ENCODE data around the gene HES1.

HES1 gene

GRCh38 chr3:194098843-194099183 lies 37.1 kb upstream of the HES1 start:
- H3K27me3 ChIP-seq (ENCODE audit: insufficient read depth, poor library complexity, severe bottlenecking): no peaks in the 10 kb centered on the region
- no peak for TF ChIP-seq GABPA (IDR thresholded peaks at IDR 0.05; ENCODE audit: low read depth)
- TF ChIP-seq, protein P1, sequence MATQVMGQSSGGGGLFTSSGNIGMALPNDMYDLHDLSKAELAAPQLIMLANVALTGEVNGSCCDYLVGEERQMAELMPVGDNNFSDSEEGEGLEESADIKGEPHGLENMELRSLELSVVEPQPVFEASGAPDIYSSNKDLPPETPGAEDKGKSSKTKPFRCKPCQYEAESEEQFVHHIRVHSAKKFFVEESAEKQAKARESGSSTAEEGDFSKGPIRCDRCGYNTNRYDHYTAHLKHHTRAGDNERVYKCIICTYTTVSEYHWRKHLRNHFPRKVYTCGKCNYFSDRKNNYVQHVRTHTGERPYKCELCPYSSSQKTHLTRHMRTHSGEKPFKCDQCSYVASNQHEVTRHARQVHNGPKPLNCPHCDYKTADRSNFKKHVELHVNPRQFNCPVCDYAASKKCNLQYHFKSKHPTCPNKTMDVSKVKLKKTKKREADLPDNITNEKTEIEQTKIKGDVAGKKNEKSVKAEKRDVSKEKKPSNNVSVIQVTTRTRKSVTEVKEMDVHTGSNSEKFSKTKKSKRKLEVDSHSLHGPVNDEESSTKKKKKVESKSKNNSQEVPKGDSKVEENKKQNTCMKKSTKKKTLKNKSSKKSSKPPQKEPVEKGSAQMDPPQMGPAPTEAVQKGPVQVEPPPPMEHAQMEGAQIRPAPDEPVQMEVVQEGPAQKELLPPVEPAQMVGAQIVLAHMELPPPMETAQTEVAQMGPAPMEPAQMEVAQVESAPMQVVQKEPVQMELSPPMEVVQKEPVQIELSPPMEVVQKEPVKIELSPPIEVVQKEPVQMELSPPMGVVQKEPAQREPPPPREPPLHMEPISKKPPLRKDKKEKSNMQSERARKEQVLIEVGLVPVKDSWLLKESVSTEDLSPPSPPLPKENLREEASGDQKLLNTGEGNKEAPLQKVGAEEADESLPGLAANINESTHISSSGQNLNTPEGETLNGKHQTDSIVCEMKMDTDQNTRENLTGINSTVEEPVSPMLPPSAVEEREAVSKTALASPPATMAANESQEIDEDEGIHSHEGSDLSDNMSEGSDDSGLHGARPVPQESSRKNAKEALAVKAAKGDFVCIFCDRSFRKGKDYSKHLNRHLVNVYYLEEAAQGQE (IDR thresholded peaks at IDR 0.05; ENCODE audit: insufficient replicate concordance, low read depth): no peak
- no peak for TF ChIP-seq POLR2AphosphoS5 (IDR thresholded peaks at IDR 0.05; ENCODE audit: low read depth)
- TF ChIP-seq CTCF (IDR thresholded peaks at IDR 0.05; ENCODE audit: insufficient read depth, low read length): no peak
- TF ChIP-seq SPI1 (IDR thresholded peaks at IDR 0.05; ENCODE audit: borderline replicate concordance, low read depth): no peak
- DNase-seq (ENCODE audit: low read depth in 1 of 2, low spot score in 1 of 2): no peak
- H3K27ac ChIP-seq (replicated peaks): no peak overlapping the region
- no peak overlapping the region for H3K4me3 ChIP-seq (replicated peaks; ENCODE audit: insufficient read depth, low read length)

- no peak for TF ChIP-seq SPI1 (IDR thresholded peaks at IDR 0.05; ENCODE audit: borderline replicate concordance, low read depth)
- TF ChIP-seq CTCF (IDR thresholded peaks at IDR 0.05; ENCODE audit: insufficient read depth, low read length): no peak
- no peak for TF ChIP-seq POLR2AphosphoS5 (IDR thresholded peaks at IDR 0.05; ENCODE audit: low read depth)
- TF ChIP-seq GABPA (IDR thresholded peaks at IDR 0.05; ENCODE audit: low read depth): no peak
- TF ChIP-seq, protein P1 (IDR thresholded peaks at IDR 0.05; ENCODE audit: insufficient replicate concordance, low read depth): no peak
- no peak for DNase-seq (ENCODE audit: low read depth in 1 of 2, low spot score in 1 of 2)
- H3K27ac ChIP-seq (replicated peaks): no peak overlapping the region
- H3K27me3 ChIP-seq (ENCODE audit: insufficient read depth, poor library complexity, severe bottlenecking): no peaks in the 10 kb centered on the region
- H3K4me3 ChIP-seq (replicated peaks; ENCODE audit: insufficient read depth, low read length): no peak overlapping the region
Measured at GRCh38 chr3:194099215-194099614, 36.7 kb upstream of the HES1 start.

DNA sequence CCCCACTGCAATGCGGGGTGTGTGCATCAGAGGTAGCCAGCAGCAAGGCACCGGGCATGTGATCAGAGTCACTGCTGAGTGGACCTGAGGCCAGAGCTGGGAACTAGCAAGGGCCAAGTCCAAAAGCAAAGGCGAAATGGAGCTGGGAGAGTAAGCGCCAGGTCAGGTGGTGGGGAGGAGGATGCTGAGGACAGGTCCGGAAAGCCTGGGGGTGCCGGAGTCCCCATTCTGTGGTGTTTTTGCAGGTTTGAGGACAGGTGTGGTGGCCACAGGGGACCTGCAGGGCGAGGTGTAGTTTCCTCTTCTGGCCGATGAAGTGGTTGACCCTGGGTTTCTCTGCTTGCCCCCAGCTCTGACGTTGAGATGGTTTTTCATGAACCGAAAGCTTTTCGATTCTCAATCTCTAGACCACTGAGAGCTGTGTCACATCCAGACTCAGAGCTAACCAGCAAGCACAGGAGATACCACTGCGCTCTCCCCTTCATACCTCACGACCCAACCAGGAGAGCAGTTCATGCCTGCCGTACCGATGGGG lies 35.0 kb upstream of the HES1 start:
- no peak for DNase-seq (ENCODE audit: low read depth in 1 of 2, low spot score in 1 of 2)
- H3K27me3 ChIP-seq (ENCODE audit: insufficient read depth, poor library complexity, severe bottlenecking): no peaks in the 10 kb centered on the region
- no peak overlapping the region for H3K27ac ChIP-seq (replicated peaks)
- no peak overlapping the region for H3K4me3 ChIP-seq (replicated peaks; ENCODE audit: insufficient read depth, low read length)
- TF ChIP-seq GABPA (IDR thresholded peaks at IDR 0.05; ENCODE audit: low read depth) (no peak), CTCF (IDR thresholded peaks at IDR 0.05; ENCODE audit: insufficient read depth, low read length) (no peak), POLR2AphosphoS5 (IDR thresholded peaks at IDR 0.05; ENCODE audit: low read depth) (no peak), SPI1 (IDR thresholded peaks at IDR 0.05; ENCODE audit: borderline replicate concordance, low read depth) (no peak)
- TF ChIP-seq, protein P1 (IDR thresholded peaks at IDR 0.05; ENCODE audit: insufficient replicate concordance, low read depth): no peak
